8988T (cell line): Measurements from ENCODE around the gene CDON.

Source experiments
- DNase-seq: peaks from one replicate; pipeline ENCODE4 v3.0.0; 2011

CDON gene

GRCh38 chr11:125941619-125942611 is 120.8 kb downstream of the CDON start:
- DNase-seq, result peak; percentile 89

DNA sequence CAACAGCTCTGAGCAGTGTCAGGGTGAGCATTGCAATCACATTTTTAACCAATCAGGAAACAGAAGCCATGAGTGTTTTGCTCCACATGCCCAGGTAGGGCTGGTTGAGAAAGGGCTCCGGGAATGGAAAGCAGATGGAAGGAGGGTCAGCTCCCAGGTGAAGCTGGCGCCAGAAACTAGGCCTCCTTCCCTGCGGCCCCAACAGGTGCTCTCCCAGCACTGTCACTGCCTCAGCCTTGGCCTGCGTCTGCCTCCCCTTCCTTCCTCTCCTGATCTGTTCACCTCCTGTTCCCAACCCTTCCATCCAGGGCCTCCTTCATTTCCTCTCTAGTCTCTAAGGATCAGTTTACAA is 121.4 kb downstream of the CDON start:
- DNase-seq, result no peak

DNA sequence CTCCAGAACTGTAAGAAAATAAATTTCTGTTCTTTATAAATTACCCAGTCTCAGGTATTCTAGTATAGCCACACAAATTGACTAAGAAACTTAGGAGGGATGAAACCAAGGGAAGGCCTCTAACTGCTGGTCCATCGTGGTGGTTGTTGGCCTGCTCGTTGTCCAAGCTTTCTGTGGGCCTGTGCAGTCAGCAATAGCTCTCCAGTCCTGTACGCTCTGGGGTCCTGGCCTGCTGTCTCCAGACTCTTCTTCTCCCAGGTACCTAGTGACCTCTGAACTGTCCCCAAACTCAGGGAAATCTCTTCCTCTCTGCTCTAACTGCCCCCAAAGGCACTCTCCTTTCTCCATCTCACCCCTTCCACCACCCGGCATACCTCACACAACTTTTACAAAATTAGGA is 122.5 kb downstream of the CDON start:
- no peak for DNase-seq

GRCh38 chr11:125939081-125939521 is 123.6 kb downstream of the CDON start:
- no peak for DNase-seq

DNA sequence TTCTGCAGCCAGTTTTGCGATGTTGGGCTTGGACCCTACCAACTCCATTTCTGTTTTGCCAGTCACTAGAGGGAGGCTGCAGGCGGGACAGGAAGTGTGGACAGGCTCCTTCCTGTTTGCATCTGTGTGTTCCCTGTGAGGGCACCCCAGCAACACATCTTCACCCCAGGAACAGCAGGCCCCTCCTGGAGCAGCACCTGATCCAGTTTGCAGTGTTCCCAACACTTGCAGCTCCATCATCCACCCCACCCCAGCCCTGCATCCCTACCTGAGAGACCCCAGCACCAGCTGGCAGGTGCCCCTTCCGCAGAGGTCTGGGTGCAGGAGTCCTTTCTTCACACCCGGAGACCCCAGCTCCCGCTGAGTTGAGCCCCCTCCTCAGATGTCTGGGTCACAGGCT is 124.2 kb downstream of the CDON start:
- no peak for DNase-seq

DNA sequence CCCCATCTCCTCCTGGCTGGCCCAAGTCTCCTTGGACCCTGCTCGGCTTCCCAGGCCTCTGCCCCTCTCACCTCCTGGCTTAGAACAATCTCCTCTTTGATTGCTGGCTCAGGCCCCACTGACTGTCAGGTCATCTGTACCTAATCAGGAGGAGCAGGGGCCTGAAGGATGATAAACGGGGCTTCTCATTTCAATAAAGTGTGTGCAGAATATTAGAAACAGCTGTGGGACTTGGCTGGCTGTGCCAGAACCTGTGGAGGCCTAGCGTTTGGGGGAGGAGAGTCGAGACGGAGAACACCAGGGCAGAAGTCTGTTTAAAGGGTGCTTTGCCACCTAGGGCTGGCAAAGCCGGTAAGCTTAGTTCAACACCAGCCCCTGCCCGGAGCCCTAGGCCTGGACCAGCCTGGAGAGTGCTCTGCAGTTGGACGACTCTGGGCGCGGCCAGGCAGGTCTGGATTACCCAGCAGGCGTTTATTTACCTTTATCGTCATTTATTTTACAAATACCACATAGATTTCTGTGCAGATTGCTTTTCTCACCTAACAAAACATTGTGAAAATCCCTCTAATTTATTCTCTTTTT is 127.0 kb downstream of the CDON start:
- no peak for DNase-seq

GRCh38 chr11:125935056-125935455 is 127.6 kb downstream of the CDON start:
- DNase-seq, result no peak

- no peak for DNase-seq
These were observed 128.2 kb downstream of the CDON start for GRCh38 chr11:125934473-125934872.

- DNase-seq, result no peak
These were observed 129.4 kb downstream of the CDON start for GRCh38 chr11:125933030-125933813.

DNA sequence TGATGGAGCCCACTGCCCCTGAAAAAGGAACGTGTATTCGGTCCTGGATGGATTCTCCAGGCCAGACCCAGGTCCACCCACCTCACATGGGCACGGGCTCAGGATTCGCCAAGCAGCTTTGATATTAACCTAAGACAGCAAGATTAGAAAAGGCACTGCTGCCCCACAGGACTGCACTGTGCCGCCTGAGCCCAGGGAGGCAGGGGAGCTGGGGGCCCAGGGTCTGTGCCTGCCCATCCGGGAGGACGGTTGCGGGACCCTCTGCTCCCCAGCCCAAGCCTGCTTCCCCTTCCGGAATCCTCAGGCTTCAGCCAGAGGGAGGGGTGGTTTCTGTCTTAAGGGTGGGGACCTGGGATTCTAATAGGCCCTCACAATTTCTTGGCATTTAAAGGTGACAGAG is 130.4 kb downstream of the CDON start:
- DNase-seq, result no peak

DNA sequence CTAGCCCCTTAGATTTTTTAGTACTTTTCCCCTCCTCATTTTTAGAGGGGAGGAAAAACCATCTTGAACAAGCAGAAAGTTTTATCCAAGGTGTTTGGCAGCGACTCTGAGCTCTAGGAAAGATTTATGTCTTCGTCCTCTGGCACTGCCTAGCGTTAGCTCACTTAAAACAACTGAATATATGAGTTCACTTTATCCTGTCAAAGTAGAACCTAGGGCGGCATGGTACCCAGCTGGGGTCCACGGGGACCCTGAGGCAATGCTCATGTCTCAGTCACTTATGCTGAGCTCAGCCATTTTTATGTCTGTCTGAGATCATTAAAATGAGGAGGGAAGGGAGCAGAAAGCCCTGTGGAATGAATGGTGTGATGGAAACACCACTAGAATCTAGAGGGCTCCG is 131.0 kb downstream of the CDON start:
- DNase-seq, result no peak

DNA sequence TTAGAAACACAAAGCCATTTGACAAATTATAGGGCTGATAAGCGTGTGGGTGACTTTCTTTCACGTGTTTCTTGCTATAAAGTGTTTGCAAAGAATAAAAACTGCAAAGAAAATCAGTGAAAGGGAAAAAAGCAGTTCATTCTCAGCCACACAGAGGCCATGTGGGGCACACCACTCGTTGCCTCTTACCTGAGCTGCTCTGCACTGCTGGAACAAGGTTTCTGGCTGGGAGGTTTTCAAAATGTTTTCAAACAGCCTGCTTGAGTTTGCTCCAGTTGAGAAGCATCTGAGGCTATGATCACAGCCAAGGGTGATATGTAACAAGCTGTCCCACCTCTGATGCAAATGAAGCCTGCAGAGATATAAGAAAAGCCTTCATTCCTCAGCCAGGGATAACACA is 131.6 kb downstream of the CDON start:
- DNase-seq, result no peak

DNA sequence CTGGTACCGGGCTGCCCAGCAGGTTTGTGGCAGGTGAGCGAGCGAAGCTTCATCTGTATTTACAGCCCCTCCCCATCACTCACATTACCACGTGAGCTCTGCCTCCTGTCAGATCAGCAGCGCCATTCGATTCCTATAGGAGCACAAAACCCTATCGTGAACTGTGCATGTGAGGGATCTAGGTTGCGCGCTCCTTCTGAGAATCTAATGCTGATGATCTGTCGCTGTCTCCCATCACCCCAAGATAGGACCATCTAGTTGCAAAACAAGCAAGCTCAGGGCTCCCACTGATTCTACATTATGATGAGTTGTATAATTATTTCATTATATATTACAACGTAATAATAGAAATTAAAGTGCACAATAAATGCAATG is 132.6 kb downstream of the CDON start:
- no peak for DNase-seq

DNA sequence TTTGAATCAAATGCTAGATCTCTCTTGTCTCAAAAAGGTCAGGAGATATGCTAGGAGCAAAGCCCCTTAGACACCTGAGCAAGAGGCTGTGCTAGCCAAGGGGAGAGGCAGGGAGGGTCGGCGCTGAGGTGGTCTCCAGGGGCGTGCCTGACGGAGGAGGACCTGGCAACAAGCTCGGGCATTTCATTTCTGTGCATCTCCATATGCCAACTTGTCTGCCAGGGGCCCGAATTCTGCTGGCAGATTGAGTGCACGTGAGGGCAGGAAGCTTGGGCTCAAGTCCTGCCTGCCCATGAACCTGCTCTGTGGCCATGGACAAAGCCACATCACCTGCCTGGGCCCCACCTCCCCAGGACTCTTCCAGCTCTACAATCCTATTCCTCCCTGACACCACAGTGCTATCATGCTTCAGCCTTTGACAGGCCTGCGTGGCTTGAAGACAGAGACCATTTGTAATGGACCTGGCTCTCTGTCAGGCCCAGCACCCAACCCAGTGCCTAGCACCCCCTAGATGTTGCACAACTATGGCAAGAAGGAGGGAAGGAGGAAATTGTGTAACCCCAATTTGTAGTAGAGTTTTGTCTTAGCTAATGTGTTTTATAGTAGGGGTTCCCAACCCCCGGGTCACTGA is 133.1 kb downstream of the CDON start:
- no peak for DNase-seq

- no peak for DNase-seq
These were observed 136.0 kb downstream of the CDON start for GRCh38 chr11:125926682-125927081.

- no peak for DNase-seq
These were observed 136.9 kb downstream of the CDON start for GRCh38 chr11:125925804-125926203.

DNA sequence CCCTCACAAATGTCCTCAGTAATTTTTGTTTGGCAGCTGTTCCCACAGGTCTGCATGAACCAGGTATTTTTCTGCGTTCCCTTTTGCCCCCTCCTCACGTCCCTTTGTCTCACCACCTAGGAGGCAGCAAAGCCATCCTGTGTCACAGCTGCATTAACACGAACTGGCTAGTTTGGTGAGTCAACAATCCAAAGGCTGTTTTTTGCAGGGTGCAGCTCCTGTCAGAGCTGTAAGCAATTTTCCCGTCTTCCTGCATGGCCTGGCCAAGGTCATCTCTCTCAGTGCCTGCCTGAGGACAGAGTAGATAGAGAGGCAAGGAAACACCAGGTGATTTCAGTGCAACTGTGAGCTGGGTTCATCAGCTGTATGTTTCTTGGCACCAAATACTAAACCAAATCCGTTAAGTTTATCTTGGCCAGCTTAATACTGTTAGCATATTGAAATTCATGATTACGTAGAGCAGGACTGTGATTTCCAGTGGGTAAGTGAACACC is 137.4 kb downstream of the CDON start:
- no peak for DNase-seq

DNA sequence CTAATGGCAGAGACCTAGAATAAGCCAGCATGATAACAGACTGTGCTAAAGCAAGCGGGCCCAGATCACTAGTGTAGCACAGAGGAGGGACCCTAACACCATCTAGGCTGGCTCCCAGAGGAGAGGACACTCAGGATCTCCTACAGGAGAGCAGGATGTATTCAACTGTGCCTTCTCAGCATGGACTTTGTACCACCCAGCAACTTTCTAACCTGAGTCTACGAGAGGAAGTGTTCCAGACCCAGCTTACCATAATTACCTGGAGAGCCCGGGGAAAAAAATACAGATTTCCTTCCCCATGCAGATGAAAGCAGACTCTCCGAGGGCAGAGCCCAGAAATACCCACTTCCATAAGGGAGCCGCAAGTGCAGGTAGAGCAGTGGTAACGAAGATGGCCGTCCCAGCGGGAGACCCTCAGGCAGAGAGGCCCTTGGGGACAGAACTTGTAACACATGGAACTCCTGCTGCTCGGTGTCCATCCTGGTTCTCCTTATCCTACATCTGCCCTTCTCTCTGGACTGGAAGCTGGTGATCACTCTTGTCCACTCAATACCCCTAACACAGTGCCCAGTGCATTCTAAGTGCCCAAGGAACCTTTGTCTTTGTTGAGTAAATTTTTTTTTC is 138.2 kb downstream of the CDON start:
- DNase-seq, result no peak

DNA sequence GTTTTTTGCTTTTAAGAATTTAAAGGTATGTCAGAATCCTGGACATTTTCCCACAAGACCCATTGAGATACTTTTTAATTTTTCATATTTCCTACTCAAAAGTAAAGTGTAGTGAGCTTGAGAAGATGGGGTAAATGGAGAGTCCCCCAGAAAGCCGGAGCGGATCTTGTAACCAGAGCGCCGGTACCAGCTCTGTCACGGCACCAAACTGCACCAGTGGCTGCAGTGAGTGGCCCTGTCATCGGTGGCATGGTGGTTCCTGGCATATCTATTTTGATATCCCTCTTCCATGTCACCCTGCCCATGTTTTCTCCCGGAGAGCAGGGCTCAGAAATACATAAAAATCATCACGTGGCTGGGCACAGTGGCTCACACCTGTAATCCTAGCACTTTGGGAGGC is 139.0 kb downstream of the CDON start:
- DNase-seq, result no peak

DNA sequence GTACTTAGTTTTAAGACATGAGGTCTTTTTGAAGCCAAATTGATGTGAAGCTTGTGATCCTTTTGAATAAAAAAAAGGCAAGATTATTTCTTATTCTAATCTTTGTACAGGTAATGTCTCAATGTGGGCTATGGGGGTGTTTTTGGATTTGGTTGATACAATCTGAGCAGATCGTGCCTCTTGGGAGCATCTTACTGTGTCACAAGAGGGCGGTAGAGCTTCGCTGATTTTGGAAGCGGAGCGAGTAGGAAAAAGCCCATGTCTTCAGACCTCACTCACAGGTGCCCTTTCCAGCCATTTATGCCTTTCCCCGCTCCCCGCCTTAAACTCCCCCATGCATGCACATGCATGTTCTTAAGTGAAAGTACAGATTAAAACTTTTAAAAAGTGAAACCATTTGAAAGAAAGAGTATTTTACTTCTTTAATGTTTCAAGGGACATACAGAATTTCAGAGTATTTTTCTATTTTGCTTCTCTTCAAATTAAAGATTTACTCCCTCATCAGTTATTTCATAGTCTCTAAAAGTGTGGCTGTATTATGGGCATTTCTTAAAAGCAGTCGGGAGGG is 139.6 kb downstream of the CDON start:
- DNase-seq, result no peak

- DNase-seq, result no peak
These were observed 140.5 kb downstream of the CDON start for GRCh38 chr11:125922156-125922555.

GRCh38 chr11:125921042-125921441 is 141.6 kb downstream of the CDON start:
- DNase-seq, result no peak
